HCT116 (cell line): ENCODE measurements around the gene CPZ. TPM values are rescaled to one million over a fixed set of nuclear protein-coding genes. Genes with fewer than 3 reads are reported as not detected.

ENCODE experiments used
- ATAC-seq: fragments of 200-7000 bp; cut with Tn5 transposase; 2 replicates; pipeline ENCODE4 v1.9.1; 2020; ENCODE audit warnings: mild to moderate bottlenecking, moderate library complexity
- BruUV-seq: library from RNA; stranded (reverse); fragments of 400-500 nt; replicated peaks from 2 replicates; lab custom pipeline; 2021; lab: Mats Ljungman, UMichigan
- CTCF ChIA-PET: fragments of 300-600 bp; sonication (Branson Sonifier 250); formaldehyde crosslinking; loops from one replicate; lab custom pipeline; 2021; ENCODE audit warnings: antibody characterized with exemption; lab: Charles Lee
- POLR2A ChIA-PET: fragments of 300-600, 350-600 bp; sonication (Branson Sonifier 250); formaldehyde crosslinking; loops from one replicate; lab custom pipeline; 2021; ENCODE audit warnings: antibody characterized with exemption; lab: Charles Lee
- RAD21 ChIA-PET, 2 experiments: fragments of 300-600 bp; sonication (Branson Sonifier 250); formaldehyde crosslinking; loops; one replicate each; lab custom pipeline; 2023; ENCODE audit warnings: low total read pairs in 2 of 2; ENCODE audit not compliant: uncharacterized antibody in 2 of 2, unreplicated experiment in 2 of 2, low non-redundant PET in 1 of 2; lab: Charles Lee
- DNase-seq: peaks from one replicate; pipeline ENCODE4 v3.0.0-alpha.2; 2010; ENCODE audit warnings: low read depth, low spot score
- H2AFZ ChIP-seq: fragments of 200-600 bp; shearing (Covaris generic), sonication (generic); 2 replicates; pipeline ENCODE4 v1.6.1; 2017; ENCODE audit warnings: low read depth, mixed run types, mixed read lengths, antibody characterized with exemption, low read length; ENCODE audit not compliant: poor library complexity, severe bottlenecking
- H3K27ac ChIP-seq: 2 replicates; pipeline ENCODE4 v1.5.1; 2012; ENCODE audit warnings: low read depth, low read length
- H3K27me3 ChIP-seq: fragments of 200-600 bp; sonication (generic); 2 replicates; pipeline ENCODE4 v1.6.1; 2016; ENCODE audit warnings: mixed run types, low read length, mixed read lengths; ENCODE audit not compliant: insufficient read depth
- H3K36me3 ChIP-seq, 2 experiments: fragments of 200-500 bp in 1 of 2; fragments of 200-600 bp in 1 of 2; sonication (Bioruptor generic) in 1 of 2; sonication (generic) in 1 of 2; 2 replicates each; pipeline versions ENCODE4 v1.5.1 to v1.6.1; 2014 to 2016; ENCODE audit warnings: low read length in 2 of 2, inconsistent platforms in 1 of 2, mixed read lengths in 1 of 2, mixed run types in 1 of 2; ENCODE audit not compliant: insufficient read depth in 2 of 2, control insufficient read depth in 1 of 2
- H3K4me1 ChIP-seq, 2 experiments: fragments of 200-600 bp in 1 of 2; sonication (generic) in 1 of 2; 2 replicates each; pipeline versions ENCODE4 v1.5.1 to v1.6.1; 2012 to 2017; ENCODE audit warnings: low read length in 2 of 2, inconsistent platforms in 1 of 2, mild to moderate bottlenecking in 1 of 2, mixed read lengths in 1 of 2, mixed run types in 1 of 2, moderate library complexity in 1 of 2; ENCODE audit not compliant: insufficient read depth in 2 of 2, control insufficient read depth in 1 of 2
- H3K4me2 ChIP-seq: fragments of 200-600 bp; sonication (generic); 2 replicates; pipeline ENCODE4 v1.6.1; 2017; ENCODE audit warnings: mixed run types, low read length, mixed read lengths
- H3K4me3 ChIP-seq, 2 experiments: fragments of 200-600 bp in 1 of 2; sonication (generic) in 1 of 2; replicated peaks in 1 of 2; 2 replicates each; pipeline ENCODE4 v1.5.1; 2011 to 2016; ENCODE audit warnings: low read length in 2 of 2, control low read depth in 1 of 2, low read depth in 1 of 2, mild to moderate bottlenecking in 1 of 2, mixed read lengths in 1 of 2, mixed run types in 1 of 2
- H3K79me2 ChIP-seq: fragments of 200-600 bp; sonication (generic); 2 replicates; pipeline ENCODE4 v1.6.1; 2017; ENCODE audit warnings: mild to moderate bottlenecking, mixed run types, low read length, moderate library complexity, mixed read lengths; ENCODE audit not compliant: insufficient read depth
- H3K9ac ChIP-seq: fragments of 200-600 bp; sonication (generic); 2 replicates; pipeline ENCODE4 v1.6.1; 2016; ENCODE audit warnings: low read length, mixed read lengths
- H3K9me2 ChIP-seq: fragments of 200-600 bp; sonication (generic), shearing (Covaris generic); 2 replicates; pipeline ENCODE4 v1.6.1; 2017; ENCODE audit warnings: mixed run types, mild to moderate bottlenecking, moderate library complexity; ENCODE audit not compliant: insufficient read depth
- H3K9me3 ChIP-seq, 2 experiments: fragments of 200-500 bp in 1 of 2; fragments of 200-600 bp in 1 of 2; sonication (Bioruptor generic) in 1 of 2; sonication (generic) in 1 of 2; 2 replicates each; pipeline ENCODE4 v1.6.1; 2014 to 2017; ENCODE audit warnings: low read length in 2 of 2, mixed read lengths in 2 of 2, inconsistent platforms in 1 of 2, low read depth in 1 of 2, mild to moderate bottlenecking in 1 of 2, mixed run types in 1 of 2, moderate library complexity in 1 of 2; ENCODE audit not compliant: control insufficient read depth in 1 of 2, insufficient read depth in 1 of 2
- H4K20me1 ChIP-seq: fragments of 200-600 bp; sonication (generic), shearing (Covaris generic); 2 replicates; pipeline ENCODE4 v1.6.1; 2017; ENCODE audit warnings: mixed run types, mild to moderate bottlenecking, moderate library complexity; ENCODE audit not compliant: insufficient read depth
- CEBPB ChIP-seq: IDR thresholded peaks from 2 replicates; pipeline ENCODE4 v1.6.1; 2012; ENCODE audit warnings: low read depth
- ELF1 ChIP-seq: IDR thresholded peaks from 2 replicates; pipeline ENCODE4 v1.6.1; 2012; ENCODE audit warnings: low read depth, borderline replicate concordance
- EZH2 ChIP-seq: fragments of 200-600 bp; sonication (generic); IDR thresholded peaks from 2 replicates; pipeline ENCODE4 v1.6.1; 2017; ENCODE audit warnings: antibody characterized with exemption, mixed run types
- JUND ChIP-seq: IDR thresholded peaks from 2 replicates; pipeline ENCODE4 v1.6.1; 2012
- RAD21 ChIP-seq: IDR thresholded peaks from 2 replicates; pipeline ENCODE4 v1.6.1; 2012; ENCODE audit warnings: low read depth, mild to moderate bottlenecking
- REST ChIP-seq: IDR thresholded peaks from 2 replicates; pipeline ENCODE4 v1.6.1; 2012; ENCODE audit warnings: low read depth
- SP1 ChIP-seq: IDR thresholded peaks from 2 replicates; pipeline ENCODE4 v1.6.1; 2012; ENCODE audit warnings: low read depth
- TCF7L2 ChIP-seq: IDR thresholded peaks from 2 replicates; pipeline ENCODE4 v1.7.0; 2011; ENCODE audit warnings: borderline replicate concordance, inconsistent platforms; ENCODE audit not compliant: insufficient read depth, insufficient read length; ENCODE audit errors: extremely low read depth
- ZBTB33 ChIP-seq: IDR thresholded peaks from 2 replicates; pipeline ENCODE4 v1.6.1; 2011; ENCODE audit warnings: mild to moderate bottlenecking, low read length, moderate library complexity; ENCODE audit not compliant: insufficient replicate concordance; ENCODE audit errors: extremely low read depth
- ZFX ChIP-seq: fragments of 450-650 bp; IDR thresholded peaks from 2 replicates; pipeline ENCODE4 v1.6.1; 2017
- intact Hi-C: fragments of 100-400 bp; cut with micrococcal nuclease; formaldehyde crosslinking; loops from 2 replicates; pipeline ENCODE4 v1.10.0; 2022
- total RNA-seq: library from RNA; stranded (reverse); gene quantifications from one replicate; pipeline ENCODE4 v1.2.1, GENCODE V29; 2021; ENCODE audit not compliant: unreplicated experiment
- TF ChIP-seq, protein P1 (sequence below): IDR thresholded peaks from 2 replicates; pipeline ENCODE4 v1.6.1; 2012

Gene CPZ
- total RNA-seq, 1 experiment from 2014 or later, result not detected

- H3K4me1 ChIP-seq, result peaks cover 0 to 8% of the 10 kb centered on the region in 2 experiments; a peak in 1 of 4 replicates
- TF ChIP-seq ELF1, result no peak
- no peak for TF ChIP-seq ZFX
- TF ChIP-seq ZBTB33, result no peak
- TF ChIP-seq CEBPB, result no peak
- TF ChIP-seq REST, result no peak
- no peak for TF ChIP-seq TCF7L2
- TF ChIP-seq JUND, result no peak
- TF ChIP-seq EZH2, result no peak
- TF ChIP-seq, protein P1, sequence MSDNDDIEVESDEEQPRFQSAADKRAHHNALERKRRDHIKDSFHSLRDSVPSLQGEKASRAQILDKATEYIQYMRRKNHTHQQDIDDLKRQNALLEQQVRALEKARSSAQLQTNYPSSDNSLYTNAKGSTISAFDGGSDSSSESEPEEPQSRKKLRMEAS, result no peak
- no peak for TF ChIP-seq RAD21
- no peak for TF ChIP-seq SP1
- ChIA-PET RAD21 (no interaction called here), CTCF (no interaction called here), POLR2A (no interaction called here)
- peaks cover 2% of the 10 kb centered on the region for H3K27me3 ChIP-seq
- H2AFZ ChIP-seq, result no peak overlapping the region
- intact Hi-C loops, result no loop called here
- no peaks in the 10 kb centered on the region for H3K9me3 ChIP-seq
- ATAC-seq, result no peak
- H3K27ac ChIP-seq, result no peak overlapping the region
- no peaks in the 10 kb centered on the region for H3K36me3 ChIP-seq
- H4K20me1 ChIP-seq, result no peaks in the 10 kb centered on the region
- no peak overlapping the region for H3K9ac ChIP-seq
- H3K4me2 ChIP-seq, result no peak overlapping the region
- no TSS peak for BruUV-seq
- H3K4me3 ChIP-seq, result no peak overlapping the region
- no peaks in the 10 kb centered on the region for H3K79me2 ChIP-seq
- H3K9me2 ChIP-seq, result no peaks in the 10 kb centered on the region
- DNase-seq, result no peak
These were observed 70.2 kb downstream of the CPZ start for GRCh38 chr4:8662776-8663175.
